Measurements from ENCODE around the gene CNOT10. TPM values are rescaled to one million over a fixed set of nuclear protein-coding genes. Genes with fewer than 3 reads are reported as not detected.

CNOT10 gene
- total RNA-seq, 4 donors from 2014 or later = 12.7 to 24.2 (median 19.7) TPM

DNA sequence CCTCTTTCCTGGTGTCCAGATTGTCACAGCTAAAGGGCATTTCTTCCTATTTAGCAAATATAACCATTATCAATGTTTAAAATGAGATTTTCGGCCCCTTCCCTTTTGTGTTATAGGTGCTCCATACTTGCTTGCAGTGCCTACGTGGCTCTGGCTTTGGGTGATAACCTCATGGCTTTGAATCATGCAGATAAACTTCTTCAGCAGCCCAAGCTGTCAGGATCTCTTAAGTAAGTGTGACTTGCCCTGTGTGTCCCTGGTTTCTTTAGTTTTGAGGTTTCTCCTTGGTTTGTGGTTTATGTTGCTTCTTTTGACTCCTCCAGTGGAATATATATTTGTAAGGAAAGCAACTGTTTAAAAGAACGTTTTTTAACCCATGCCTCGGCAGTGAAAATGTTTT is 74.4 kb downstream of the CNOT10 start:
- Histone ChIP-seq H3K4me1 (no peaks in the 10 kb centered on the region), H3K27me3 (no peaks in the 10 kb centered on the region), H3K36me3 (peaks cover 0 to 53% (median 6%) of the 10 kb centered on the region in 3 donors), H3K4me3 (no peak overlapping the region), H3K9me3 (no peaks in the 10 kb centered on the region), H3K27ac (no peak overlapping the region)
- no peak for DNase-seq
- 81 to 88% methylated on average over 4 of the region's 4 CpGs for WGBS, 2 donors
- TF ChIP-seq, protein P1, sequence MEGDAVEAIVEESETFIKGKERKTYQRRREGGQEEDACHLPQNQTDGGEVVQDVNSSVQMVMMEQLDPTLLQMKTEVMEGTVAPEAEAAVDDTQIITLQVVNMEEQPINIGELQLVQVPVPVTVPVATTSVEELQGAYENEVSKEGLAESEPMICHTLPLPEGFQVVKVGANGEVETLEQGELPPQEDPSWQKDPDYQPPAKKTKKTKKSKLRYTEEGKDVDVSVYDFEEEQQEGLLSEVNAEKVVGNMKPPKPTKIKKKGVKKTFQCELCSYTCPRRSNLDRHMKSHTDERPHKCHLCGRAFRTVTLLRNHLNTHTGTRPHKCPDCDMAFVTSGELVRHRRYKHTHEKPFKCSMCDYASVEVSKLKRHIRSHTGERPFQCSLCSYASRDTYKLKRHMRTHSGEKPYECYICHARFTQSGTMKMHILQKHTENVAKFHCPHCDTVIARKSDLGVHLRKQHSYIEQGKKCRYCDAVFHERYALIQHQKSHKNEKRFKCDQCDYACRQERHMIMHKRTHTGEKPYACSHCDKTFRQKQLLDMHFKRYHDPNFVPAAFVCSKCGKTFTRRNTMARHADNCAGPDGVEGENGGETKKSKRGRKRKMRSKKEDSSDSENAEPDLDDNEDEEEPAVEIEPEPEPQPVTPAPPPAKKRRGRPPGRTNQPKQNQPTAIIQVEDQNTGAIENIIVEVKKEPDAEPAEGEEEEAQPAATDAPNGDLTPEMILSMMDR (IDR thresholded peaks at IDR 0.05) = no peak
- TF ChIP-seq POLR2A (IDR thresholded peaks at IDR 0.05) = no peak
- intact Hi-C loops (cut with DNase I) = no loop called here

DNA sequence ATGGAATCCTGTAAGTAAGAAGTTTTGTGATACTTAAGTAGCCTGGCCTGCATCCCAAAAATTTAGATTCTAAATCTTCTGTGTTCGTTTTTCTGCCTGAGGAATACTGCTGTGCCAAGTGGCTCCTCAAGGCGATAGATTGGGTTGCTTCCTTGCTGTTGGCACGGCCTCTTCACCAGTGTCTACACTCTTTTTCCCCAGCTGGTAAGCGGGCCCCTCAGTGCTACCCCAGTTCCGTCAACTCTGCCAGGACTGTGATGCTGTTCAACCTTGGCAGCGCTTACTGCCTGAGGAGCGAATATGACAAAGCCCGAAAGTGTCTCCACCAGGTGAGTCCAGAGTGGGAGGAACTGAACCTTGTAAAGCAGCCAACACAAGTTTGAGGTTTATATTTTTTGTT is 79.5 kb downstream of the CNOT10 start:
- Histone ChIP-seq H3K4me1 (no peaks in the 10 kb centered on the region), H3K36me3 (peaks cover 0 to 99% (median 16%) of the 10 kb centered on the region in 3 donors), H3K27ac (no peak overlapping the region), H3K27me3 (no peaks in the 10 kb centered on the region), H3K9me3 (no peaks in the 10 kb centered on the region), H3K4me3 (no peak overlapping the region)
- intact Hi-C loops (cut with DNase I) = no loop called here
- 81 to 93% methylated on average over 7 to 8 of the region's 8 CpGs for WGBS, 2 donors
- no peak for TF ChIP-seq POLR2A (IDR thresholded peaks at IDR 0.05)
- TF ChIP-seq, protein P1 (IDR thresholded peaks at IDR 0.05) = no peak
- DNase-seq = no peak

DNA sequence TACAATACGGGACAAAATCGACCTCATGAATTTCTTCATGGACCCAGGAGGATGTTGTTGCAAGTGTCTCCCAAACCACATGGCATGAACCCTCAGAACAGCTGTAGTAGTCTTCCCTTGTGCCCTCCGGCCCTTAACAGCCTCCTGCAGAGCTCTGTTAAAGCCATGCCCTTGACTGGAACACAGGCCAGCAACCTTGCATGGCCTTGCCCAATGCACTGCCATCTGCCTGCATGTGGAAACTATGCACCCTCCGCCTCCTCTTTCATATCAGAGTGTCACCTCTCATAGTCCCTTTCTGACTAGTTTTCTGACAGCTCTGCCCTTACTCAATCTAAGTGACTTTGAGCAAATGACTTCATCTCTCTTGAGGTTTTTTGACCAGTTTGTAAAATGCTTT is 93.4 kb downstream of the CNOT10 start:
- WGBS, 2 donors = 85 to 92% methylated on average over 4 of the region's 4 CpGs
- TF ChIP-seq, protein P1 (IDR thresholded peaks at IDR 0.05) = no peak
- no peak for TF ChIP-seq POLR2A (IDR thresholded peaks at IDR 0.05)
- Histone ChIP-seq H3K36me3 (peaks cover 0 to 28% (median 0%) of the 10 kb centered on the region in 3 donors), H3K4me1 (peaks cover 6 to 15% (median 6%) of the 10 kb centered on the region in 3 donors), H3K9me3 (no peaks in the 10 kb centered on the region), H3K27ac (no peak overlapping the region), H3K4me3 (no peak overlapping the region), H3K27me3 (peaks cover 0 to 4% (median 0%) of the 10 kb centered on the region in 4 donors)
- DNase-seq = no peak
- intact Hi-C loops (cut with DNase I) = no loop called here

DNA sequence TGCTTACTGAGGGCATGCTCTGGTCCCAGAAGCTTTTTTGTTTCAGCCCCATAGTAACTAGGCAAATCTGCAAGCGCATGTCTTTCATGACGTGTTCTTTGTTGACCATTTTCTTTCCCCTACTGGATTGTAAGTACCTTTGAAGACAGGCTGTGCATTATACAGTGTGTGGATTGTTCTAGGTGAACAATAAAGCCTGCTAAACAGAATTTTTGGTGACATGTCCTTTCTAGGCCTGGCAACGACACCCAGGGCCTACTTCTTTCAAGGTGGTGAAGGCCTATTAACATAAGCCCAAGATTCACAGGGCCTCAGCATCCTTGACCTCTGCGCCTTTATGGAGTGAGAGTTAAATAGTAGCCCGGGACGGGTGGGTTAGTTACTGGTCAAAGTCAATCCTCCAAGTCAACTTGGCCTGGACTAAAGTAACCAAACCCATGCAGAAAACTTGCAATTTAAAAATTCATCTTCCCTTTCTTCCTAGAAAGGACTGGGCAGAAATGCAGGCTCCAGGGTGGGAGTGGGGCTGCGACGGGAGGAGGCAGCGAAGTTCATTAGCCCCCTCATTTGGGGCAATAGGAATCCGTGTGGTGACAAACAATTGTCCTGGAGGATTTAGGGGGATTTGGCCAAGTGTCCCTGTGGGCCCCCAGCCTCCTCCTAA is 95.2 kb downstream of the CNOT10 start:
- Histone ChIP-seq H3K4me1 (peaks cover 6 to 15% (median 6%) of the 10 kb centered on the region in 3 donors), H3K9me3 (no peaks in the 10 kb centered on the region), H3K36me3 (peaks cover 0 to 9% (median 0%) of the 10 kb centered on the region in 3 donors), H3K27ac (no peak overlapping the region), H3K4me3 (peak overlapping the region in 3 of 4 donors; percentile 51 to 68 (median 57)), H3K27me3 (peaks cover 0 to 4% (median 0%) of the 10 kb centered on the region in 4 donors)
- intact Hi-C loops (cut with DNase I) = no loop called here
- TF ChIP-seq, protein P1 (IDR thresholded peaks at IDR 0.05) = no peak
- TF ChIP-seq POLR2A (IDR thresholded peaks at IDR 0.05) = no peak
- no peak for DNase-seq
- WGBS, 2 donors = 79 to 89% methylated on average over 10 of the region's 10 CpGs

DNA sequence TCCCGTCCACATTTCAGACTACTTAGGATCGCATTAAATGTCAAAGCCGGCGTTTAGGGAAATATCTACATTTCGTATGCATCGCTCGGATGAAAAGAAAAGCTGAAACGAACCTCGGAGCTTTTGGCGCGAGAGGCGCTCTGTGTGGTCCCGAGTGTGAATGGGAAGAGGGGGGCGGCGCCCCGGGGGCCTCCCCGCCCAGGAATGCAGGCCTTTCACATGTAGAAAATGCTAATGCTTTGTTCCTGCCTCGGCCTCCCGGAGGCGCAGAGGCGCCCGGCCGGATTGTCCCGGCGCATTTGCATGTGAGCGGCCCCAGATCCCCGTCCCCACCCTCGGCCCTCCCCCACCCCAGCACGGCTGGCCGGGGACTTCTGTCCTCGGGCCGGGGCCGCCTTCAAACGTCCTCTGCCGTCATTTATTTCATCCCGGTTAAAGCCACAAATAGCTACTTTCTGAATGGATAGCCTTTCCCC is 95.8 kb downstream of the CNOT10 start:
- TF ChIP-seq POLR2A (IDR thresholded peaks at IDR 0.05) = no peak
- H3K4me3 ChIP-seq = peak overlapping the region; percentile 45 to 68 (median 54)
- peaks cover 6 to 15% (median 6%) of the 10 kb centered on the region in 3 donors for H3K4me1 ChIP-seq
- peak overlapping the region in 1 of 4 donors; percentile 11 for H3K27ac ChIP-seq
- no peaks in the 10 kb centered on the region for H3K9me3 ChIP-seq
- no peak for DNase-seq
- peaks cover 0 to 4% (median 0%) of the 10 kb centered on the region in 4 donors for H3K27me3 ChIP-seq
- WGBS, 2 donors = 5 to 8% methylated on average over 12 to 13 of the region's 36 CpGs
- intact Hi-C loops (cut with DNase I) = no loop called here
- H3K36me3 ChIP-seq = peaks cover 0 to 4% (median 0%) of the 10 kb centered on the region in 3 donors

Measured in esophagus squamous epithelium (tissue), 5 donors.